HEK293 (cell line): ENCODE results near the gene NOX5.
A peak's percentile ranks its signal among the peaks of the same experiment; 100 is the strongest.

Experiments
- CTCF ChIA-PET: fragments of 350-600 bp; formaldehyde crosslinking; extraction: SDS; loops from one replicate; lab custom pipeline; 2021; ENCODE audit warnings: antibody characterized with exemption; lab: Yijun Ruan, JAX
- POLR2A ChIA-PET: fragments of 300-600 bp; formaldehyde crosslinking; extraction: SDS; loops from one replicate; lab custom pipeline; 2020; ENCODE audit warnings: antibody characterized with exemption, inconsistent platforms; lab: Yijun Ruan, JAX
- H3K27ac ChIP-seq: fragments of 200-500 bp; sonication (Bioruptor generic); 2 replicates; pipeline ENCODE4 v1.5.1; 2014; ENCODE audit warnings: low read depth, low read length, control low read depth, inconsistent platforms; ENCODE audit errors: extremely low read depth
- H3K36me3 ChIP-seq, 2 experiments: fragments of 200-500 bp in 1 of 2; sonication (Bioruptor generic) in 1 of 2; 1 replicate in 1 of 2; 2 replicates in 1 of 2; pipeline ENCODE4 v1.5.1; 2014 to 2017; ENCODE audit warnings: inconsistent platforms in 2 of 2, low read length in 2 of 2; ENCODE audit not compliant: control insufficient read depth in 2 of 2, insufficient read depth in 1 of 2
- H3K4me1 ChIP-seq: fragments of 200-500 bp; sonication (Bioruptor generic); 2 replicates; pipeline ENCODE4 v1.5.1; 2014; ENCODE audit warnings: mild to moderate bottlenecking, low read length, inconsistent platforms; ENCODE audit not compliant: control insufficient read depth, insufficient read depth
- H3K4me3 ChIP-seq: 2 replicates; pipeline ENCODE4 v1.5.1; 2011; ENCODE audit warnings: low read depth, mild to moderate bottlenecking, control low read depth, low read length, moderate library complexity
- H3K9me3 ChIP-seq: fragments of 200-500 bp; sonication (Bioruptor generic); 2 replicates; pipeline ENCODE4 v1.5.1; 2014; ENCODE audit warnings: low read depth, low read length, inconsistent platforms; ENCODE audit not compliant: control insufficient read depth, insufficient read depth
- FEZF1 ChIP-seq: fragments of 450-650 bp; formaldehyde crosslinking; IDR thresholded peaks from 2 replicates; pipeline ENCODE4 v1.5.1; 2016; ENCODE audit warnings: missing biosample characterization, missing genetic modification characterization
- KLF10 ChIP-seq: fragments of 450-650 bp; IDR thresholded peaks from 2 replicates; pipeline ENCODE4 v1.5.1; 2018; ENCODE audit warnings: missing biosample characterization, mild to moderate bottlenecking, missing genetic modification characterization
- PRDM6 ChIP-seq: fragments of 450-650 bp; formaldehyde crosslinking; IDR thresholded peaks from 2 replicates; pipeline ENCODE4 v1.5.1; 2017; ENCODE audit warnings: missing biosample characterization, missing genetic modification characterization
- RBAK ChIP-seq: fragments of 450-650 bp; formaldehyde crosslinking; IDR thresholded peaks from 2 replicates; pipeline ENCODE4 v1.5.1; 2016; ENCODE audit warnings: missing biosample characterization, missing genetic modification characterization
- ZNF175 ChIP-seq: fragments of 450-650 bp; formaldehyde crosslinking; IDR thresholded peaks from 2 replicates; pipeline ENCODE4 v1.5.1; 2016; ENCODE audit warnings: missing biosample characterization, missing genetic modification characterization
- ZNF335 ChIP-seq: fragments of 450-650 bp; formaldehyde crosslinking; conservative IDR thresholded peaks from 2 replicates; pipeline ENCODE4 v1.5.1; 2016; ENCODE audit warnings: missing biosample characterization, missing genetic modification characterization
- ZNF426 ChIP-seq: fragments of 450-650 bp; formaldehyde crosslinking; IDR thresholded peaks from 2 replicates; pipeline ENCODE4 v1.5.1; 2017; ENCODE audit warnings: missing biosample characterization, missing genetic modification characterization, mild to moderate bottlenecking, inconsistent platforms, moderate library complexity
- ZNF580 ChIP-seq: fragments of 450-650 bp; formaldehyde crosslinking; IDR thresholded peaks from 2 replicates; pipeline ENCODE4 v1.5.1; 2016; ENCODE audit warnings: missing biosample characterization, missing genetic modification characterization
- ZNF664 ChIP-seq: fragments of 450-650 bp; formaldehyde crosslinking; IDR thresholded peaks from 2 replicates; pipeline ENCODE4 v1.5.1; 2016; ENCODE audit warnings: missing biosample characterization, missing genetic modification characterization
- ZNF768 ChIP-seq: fragments of 450-650 bp; formaldehyde crosslinking; IDR thresholded peaks from 2 replicates; pipeline ENCODE4 v1.5.1; 2018; ENCODE audit warnings: missing biosample characterization, mild to moderate bottlenecking, missing genetic modification characterization
- ZSCAN18 ChIP-seq: fragments of 450-650 bp; formaldehyde crosslinking; IDR thresholded peaks from 2 replicates; pipeline ENCODE4 v1.5.1; 2016; ENCODE audit warnings: missing biosample characterization, missing genetic modification characterization
- TF ChIP-seq, protein P1 (sequence below): fragments of 450-650 bp; formaldehyde crosslinking; IDR thresholded peaks from 2 replicates; pipeline ENCODE4 v1.5.1; 2017; ENCODE audit warnings: missing biosample characterization, missing genetic modification characterization
- TF ChIP-seq, protein P2 (sequence below): fragments of 450-650 bp; formaldehyde crosslinking; IDR thresholded peaks from 2 replicates; pipeline ENCODE4 v1.5.1; 2016; ENCODE audit warnings: missing biosample characterization, missing genetic modification characterization
- TF ChIP-seq, protein P3 (sequence below): fragments of 450-650 bp; formaldehyde crosslinking; IDR thresholded peaks from 2 replicates; pipeline ENCODE4 v1.5.1; 2016; ENCODE audit warnings: missing biosample characterization, missing genetic modification characterization, borderline replicate concordance

Gene NOX5

GRCh38 chr15:69082554-69082953, 68.1 kb downstream of the NOX5 start:
- POLR2A ChIA-PET = interaction anchor here (1.4 kb wide), 1 partner anchor 78 kb away, joined by 5 read pairs; the partner anchor contains the start of gene GLCE

More at GRCh38 chr15:69082554-69082953, 68.1 kb downstream of the NOX5 start:
- TF ChIP-seq ZNF426 (tag by site-specific recombination) (no peak), ZSCAN18 (tag by site-specific recombination) (no peak), KLF10 (tag by site-specific recombination) (no peak), RBAK (tag by site-specific recombination) (no peak), ZNF664 (tag by site-specific recombination) (no peak), ZNF580 (tag by site-specific recombination) (no peak), ZNF175 (tag by site-specific recombination) (no peak), FEZF1 (tag by site-specific recombination) (no peak), ZNF335 (0 out of 2 replicates have a peak, but pooled peaks have one; percentile 4), PRDM6 (tag by site-specific recombination) (peak; percentile 45; the same call in 1 of the 2 replicates), ZNF768 (tag by site-specific recombination) (no peak)
- TF ChIP-seq, protein P1, sequence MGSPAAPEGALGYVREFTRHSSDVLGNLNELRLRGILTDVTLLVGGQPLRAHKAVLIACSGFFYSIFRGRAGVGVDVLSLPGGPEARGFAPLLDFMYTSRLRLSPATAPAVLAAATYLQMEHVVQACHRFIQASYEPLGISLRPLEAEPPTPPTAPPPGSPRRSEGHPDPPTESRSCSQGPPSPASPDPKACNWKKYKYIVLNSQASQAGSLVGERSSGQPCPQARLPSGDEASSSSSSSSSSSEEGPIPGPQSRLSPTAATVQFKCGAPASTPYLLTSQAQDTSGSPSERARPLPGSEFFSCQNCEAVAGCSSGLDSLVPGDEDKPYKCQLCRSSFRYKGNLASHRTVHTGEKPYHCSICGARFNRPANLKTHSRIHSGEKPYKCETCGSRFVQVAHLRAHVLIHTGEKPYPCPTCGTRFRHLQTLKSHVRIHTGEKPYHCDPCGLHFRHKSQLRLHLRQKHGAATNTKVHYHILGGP (tag by site-specific recombination) = no peak
- TF ChIP-seq, protein P2, sequence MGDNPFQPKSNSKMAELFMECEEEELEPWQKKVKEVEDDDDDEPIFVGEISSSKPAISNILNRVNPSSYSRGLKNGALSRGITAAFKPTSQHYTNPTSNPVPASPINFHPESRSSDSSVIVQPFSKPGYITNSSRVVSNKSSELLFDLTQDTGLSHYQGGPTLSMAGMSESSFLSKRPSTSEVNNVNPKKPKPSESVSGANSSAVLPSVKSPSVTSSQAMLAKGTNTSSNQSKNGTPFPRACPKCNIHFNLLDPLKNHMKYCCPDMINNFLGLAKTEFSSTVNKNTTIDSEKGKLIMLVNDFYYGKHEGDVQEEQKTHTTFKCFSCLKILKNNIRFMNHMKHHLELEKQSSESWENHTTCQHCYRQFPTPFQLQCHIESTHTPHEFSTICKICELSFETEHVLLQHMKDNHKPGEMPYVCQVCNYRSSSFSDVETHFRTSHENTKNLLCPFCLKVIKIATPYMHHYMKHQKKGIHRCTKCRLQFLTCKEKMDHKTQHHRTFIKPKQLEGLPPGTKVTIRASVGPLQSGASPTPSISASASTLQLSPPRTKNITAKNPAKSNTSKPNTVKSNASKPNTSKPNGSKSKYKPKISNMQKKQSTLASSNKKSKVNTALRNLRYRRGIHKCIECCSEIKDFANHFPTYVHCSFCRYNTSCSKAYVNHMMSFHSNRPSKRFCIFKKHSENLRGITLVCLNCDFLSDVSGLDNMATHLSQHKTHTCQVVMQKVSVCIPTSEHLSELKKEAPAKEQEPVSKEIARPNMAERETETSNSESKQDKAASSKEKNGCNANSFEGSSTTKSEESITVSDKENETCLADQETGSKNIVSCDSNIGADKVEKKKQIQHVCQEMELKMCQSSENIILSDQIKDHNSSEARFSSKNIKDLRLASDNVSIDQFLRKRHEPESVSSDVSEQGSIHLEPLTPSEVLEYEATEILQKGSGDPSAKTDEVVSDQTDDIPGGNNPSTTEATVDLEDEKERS (tag by site-specific recombination) = no peak
- TF ChIP-seq, protein P3, sequence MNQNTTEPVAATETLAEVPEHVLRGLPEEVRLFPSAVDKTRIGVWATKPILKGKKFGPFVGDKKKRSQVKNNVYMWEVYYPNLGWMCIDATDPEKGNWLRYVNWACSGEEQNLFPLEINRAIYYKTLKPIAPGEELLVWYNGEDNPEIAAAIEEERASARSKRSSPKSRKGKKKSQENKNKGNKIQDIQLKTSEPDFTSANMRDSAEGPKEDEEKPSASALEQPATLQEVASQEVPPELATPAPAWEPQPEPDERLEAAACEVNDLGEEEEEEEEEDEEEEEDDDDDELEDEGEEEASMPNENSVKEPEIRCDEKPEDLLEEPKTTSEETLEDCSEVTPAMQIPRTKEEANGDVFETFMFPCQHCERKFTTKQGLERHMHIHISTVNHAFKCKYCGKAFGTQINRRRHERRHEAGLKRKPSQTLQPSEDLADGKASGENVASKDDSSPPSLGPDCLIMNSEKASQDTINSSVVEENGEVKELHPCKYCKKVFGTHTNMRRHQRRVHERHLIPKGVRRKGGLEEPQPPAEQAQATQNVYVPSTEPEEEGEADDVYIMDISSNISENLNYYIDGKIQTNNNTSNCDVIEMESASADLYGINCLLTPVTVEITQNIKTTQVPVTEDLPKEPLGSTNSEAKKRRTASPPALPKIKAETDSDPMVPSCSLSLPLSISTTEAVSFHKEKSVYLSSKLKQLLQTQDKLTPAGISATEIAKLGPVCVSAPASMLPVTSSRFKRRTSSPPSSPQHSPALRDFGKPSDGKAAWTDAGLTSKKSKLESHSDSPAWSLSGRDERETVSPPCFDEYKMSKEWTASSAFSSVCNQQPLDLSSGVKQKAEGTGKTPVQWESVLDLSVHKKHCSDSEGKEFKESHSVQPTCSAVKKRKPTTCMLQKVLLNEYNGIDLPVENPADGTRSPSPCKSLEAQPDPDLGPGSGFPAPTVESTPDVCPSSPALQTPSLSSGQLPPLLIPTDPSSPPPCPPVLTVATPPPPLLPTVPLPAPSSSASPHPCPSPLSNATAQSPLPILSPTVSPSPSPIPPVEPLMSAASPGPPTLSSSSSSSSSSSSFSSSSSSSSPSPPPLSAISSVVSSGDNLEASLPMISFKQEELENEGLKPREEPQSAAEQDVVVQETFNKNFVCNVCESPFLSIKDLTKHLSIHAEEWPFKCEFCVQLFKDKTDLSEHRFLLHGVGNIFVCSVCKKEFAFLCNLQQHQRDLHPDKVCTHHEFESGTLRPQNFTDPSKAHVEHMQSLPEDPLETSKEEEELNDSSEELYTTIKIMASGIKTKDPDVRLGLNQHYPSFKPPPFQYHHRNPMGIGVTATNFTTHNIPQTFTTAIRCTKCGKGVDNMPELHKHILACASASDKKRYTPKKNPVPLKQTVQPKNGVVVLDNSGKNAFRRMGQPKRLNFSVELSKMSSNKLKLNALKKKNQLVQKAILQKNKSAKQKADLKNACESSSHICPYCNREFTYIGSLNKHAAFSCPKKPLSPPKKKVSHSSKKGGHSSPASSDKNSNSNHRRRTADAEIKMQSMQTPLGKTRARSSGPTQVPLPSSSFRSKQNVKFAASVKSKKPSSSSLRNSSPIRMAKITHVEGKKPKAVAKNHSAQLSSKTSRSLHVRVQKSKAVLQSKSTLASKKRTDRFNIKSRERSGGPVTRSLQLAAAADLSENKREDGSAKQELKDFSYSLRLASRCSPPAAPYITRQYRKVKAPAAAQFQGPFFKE (tag by site-specific recombination) = no peak
- H3K27ac ChIP-seq = no peak overlapping the region
- no peaks in the 10 kb centered on the region for H3K9me3 ChIP-seq
- H3K4me1 ChIP-seq = peaks cover 28% of the 10 kb centered on the region
- no peak overlapping the region for H3K4me3 ChIP-seq
- CTCF ChIA-PET = interaction anchor here (1.7 kb wide), 1 partner anchor 23 kb away, joined by 3 read pairs; no protein-coding TSS in a partner anchor
- H3K36me3 ChIP-seq = no peaks in the 10 kb centered on the region; a peak in 1 of 3 replicates
